ENCODE results near the gene RPL11. TPM values are rescaled to one million over a fixed set of nuclear protein-coding genes. Genes with fewer than 3 reads are reported as not detected.
A peak's percentile ranks its signal among the peaks of the same experiment; 100 is the strongest.

RPL11 gene
- total RNA-seq, 1 experiment from 2014 or later, result 1,563 TPM

DNA sequence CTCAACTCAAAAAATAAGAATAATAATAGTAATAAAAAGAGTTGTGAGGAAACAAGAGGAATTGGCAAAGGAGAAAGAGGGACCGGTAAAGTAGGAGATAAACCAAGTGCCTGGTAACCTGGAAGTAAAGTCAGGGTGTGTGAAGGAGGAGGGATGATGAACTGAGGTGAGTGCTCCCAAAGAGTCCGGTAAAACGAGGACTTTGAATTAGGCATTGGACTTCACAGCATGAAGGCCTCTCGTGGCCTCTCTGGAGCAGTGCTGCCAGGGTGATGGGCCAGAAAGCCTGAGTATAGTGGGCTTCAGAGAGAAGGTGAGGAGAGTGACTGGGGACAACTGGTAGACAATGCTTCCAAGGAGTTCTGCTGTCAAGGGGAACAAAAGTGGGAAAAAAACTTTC is 17.6 kb downstream of the RPL11 start:
- intact Hi-C loops (cut with micrococcal nuclease), result no loop called here
- no peak for TF ChIP-seq CTCF (IDR thresholded peaks at IDR 0.05; ENCODE audit: unreplicated experiment)
- Mint-ChIP-seq H3K9me3 (ENCODE audit: unreplicated experiment) (no peaks in the 10 kb centered on the region), H3K36me3 (ENCODE audit: insufficient read depth, unreplicated experiment) (peaks cover 57% of the 10 kb centered on the region), H3K4me1 (ENCODE audit: insufficient read depth, unreplicated experiment) (no peaks in the 10 kb centered on the region), H3K4me3 (ENCODE audit: unreplicated experiment) (no peak overlapping the region), H3K27ac (ENCODE audit: low read depth, unreplicated experiment) (peak overlapping the region; percentile 28), H3K27me3 (ENCODE audit: insufficient read depth, unreplicated experiment) (no peaks in the 10 kb centered on the region)
- POLR2A ChIA-PET, result no interaction called here
- BruUV-seq (replicated peaks), result no TSS peak
- no peak for DNase-seq (ENCODE audit: unreplicated experiment)
- CTCF ChIA-PET, result no interaction called here

DNA sequence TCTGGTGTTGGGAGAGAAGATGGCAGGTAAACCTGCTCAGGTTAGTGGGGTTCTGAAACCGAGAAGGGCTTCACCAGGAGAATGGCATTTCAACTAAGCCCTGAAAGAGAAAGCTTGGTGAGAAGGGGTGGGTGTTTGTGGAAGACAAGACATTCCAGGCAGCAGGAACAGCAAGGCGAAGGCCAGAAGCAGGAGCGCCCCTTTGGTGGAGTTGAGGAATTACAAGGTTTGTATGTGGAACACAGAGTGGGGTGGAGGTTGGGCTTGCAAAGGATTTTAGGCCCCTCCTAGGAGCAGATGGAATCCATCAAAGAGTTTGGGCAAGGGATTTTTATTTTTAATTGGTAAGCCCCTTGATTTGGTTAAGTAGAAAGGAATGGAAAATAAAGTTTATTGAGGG is 26.9 kb downstream of the RPL11 start:
- peak; percentile 56 for TF ChIP-seq CTCF (IDR thresholded peaks at IDR 0.05; ENCODE audit: unreplicated experiment)
- H3K27ac Mint-ChIP-seq (ENCODE audit: low read depth, unreplicated experiment), result no peak overlapping the region
- H3K36me3 Mint-ChIP-seq (ENCODE audit: insufficient read depth, unreplicated experiment), result peaks cover 19% of the 10 kb centered on the region
- no peaks in the 10 kb centered on the region for H3K27me3 Mint-ChIP-seq (ENCODE audit: insufficient read depth, unreplicated experiment)
- BruUV-seq (replicated peaks), result no TSS peak
- H3K9me3 Mint-ChIP-seq (ENCODE audit: unreplicated experiment), result no peaks in the 10 kb centered on the region
- peak; percentile 61 for DNase-seq (ENCODE audit: unreplicated experiment)
- intact Hi-C loops (cut with micrococcal nuclease), result no loop called here
- no peak overlapping the region for H3K4me3 Mint-ChIP-seq (ENCODE audit: unreplicated experiment)
- ChIA-PET POLR2A (interaction anchor here (0.5 to 2.1 kb wide), 3 partner anchors 15 to 87 kb away, joined by 3 to 8 read pairs (median 3); partner anchors contain the start of gene RPL11), CTCF (no interaction called here)
- peaks cover 16% of the 10 kb centered on the region for H3K4me1 Mint-ChIP-seq (ENCODE audit: insufficient read depth, unreplicated experiment)

DNA sequence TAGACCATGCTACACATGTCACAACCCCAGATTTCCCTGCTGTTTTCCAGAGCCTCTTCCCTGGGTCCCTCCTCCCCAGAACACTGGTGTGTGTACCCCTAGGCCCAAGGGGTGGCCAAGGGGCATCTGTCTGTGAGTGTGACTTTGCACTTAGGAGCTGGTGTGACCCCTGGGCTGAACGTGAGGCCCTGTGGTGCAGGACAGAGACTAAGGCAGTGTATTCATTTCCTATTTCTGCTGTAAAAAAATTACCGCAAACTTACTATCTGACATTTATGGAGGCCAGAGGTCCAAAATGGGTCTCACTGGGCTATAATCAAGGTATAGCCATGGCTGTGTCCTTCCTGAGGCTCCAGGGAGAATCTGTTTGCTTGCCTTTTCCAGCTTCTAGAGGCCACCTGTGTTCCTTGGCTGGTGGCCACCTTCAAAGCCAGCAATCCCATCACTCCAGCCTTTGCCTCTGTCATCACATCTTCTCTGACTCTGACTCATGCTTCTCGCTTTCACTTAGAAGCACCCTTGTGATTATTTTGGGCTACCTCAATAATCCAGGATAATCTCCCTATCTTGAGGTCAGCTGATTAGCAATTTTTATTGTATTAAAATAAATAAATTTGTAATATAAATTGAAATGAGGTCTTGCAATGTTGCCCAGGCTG is 27.7 kb downstream of the RPL11 start:
- Mint-ChIP-seq H3K4me1 (ENCODE audit: insufficient read depth, unreplicated experiment) (peaks cover 16% of the 10 kb centered on the region), H3K27ac (ENCODE audit: low read depth, unreplicated experiment) (no peak overlapping the region), H3K27me3 (ENCODE audit: insufficient read depth, unreplicated experiment) (no peaks in the 10 kb centered on the region), H3K9me3 (ENCODE audit: unreplicated experiment) (no peaks in the 10 kb centered on the region), H3K36me3 (ENCODE audit: insufficient read depth, unreplicated experiment) (peaks cover 22% of the 10 kb centered on the region), H3K4me3 (ENCODE audit: unreplicated experiment) (no peak overlapping the region)
- BruUV-seq (replicated peaks), result no TSS peak
- intact Hi-C loops (cut with micrococcal nuclease), result no loop called here
- POLR2A ChIA-PET, result interaction anchor here (2.1 kb wide), 1 partner anchor 27 kb away, joined by 8 read pairs; the partner anchor contains the start of gene RPL11
- CTCF ChIA-PET, result interaction anchor here (0.7 kb wide), 1 partner anchor 369 kb away, joined by 3 read pairs; no protein-coding TSS in a partner anchor
- peak; percentile 82 for DNase-seq (ENCODE audit: unreplicated experiment)
- TF ChIP-seq CTCF (IDR thresholded peaks at IDR 0.05; ENCODE audit: unreplicated experiment), result no peak

- Mint-ChIP-seq H3K4me3 (ENCODE audit: unreplicated experiment) (no peak overlapping the region), H3K36me3 (ENCODE audit: insufficient read depth, unreplicated experiment) (peaks cover 26% of the 10 kb centered on the region), H3K27me3 (ENCODE audit: insufficient read depth, unreplicated experiment) (no peaks in the 10 kb centered on the region), H3K27ac (ENCODE audit: low read depth, unreplicated experiment) (no peak overlapping the region), H3K4me1 (ENCODE audit: insufficient read depth, unreplicated experiment) (peaks cover 16% of the 10 kb centered on the region), H3K9me3 (ENCODE audit: unreplicated experiment) (no peaks in the 10 kb centered on the region)
- intact Hi-C loops (cut with micrococcal nuclease), result no loop called here
- no peak for TF ChIP-seq CTCF (IDR thresholded peaks at IDR 0.05; ENCODE audit: unreplicated experiment)
- CTCF ChIA-PET, result no interaction called here
- POLR2A ChIA-PET, result no interaction called here
- DNase-seq (ENCODE audit: unreplicated experiment), result no peak
- no TSS peak for BruUV-seq (replicated peaks)
Observed at GRCh38 chr1:23720256-23720995, 28.8 kb downstream of the RPL11 start.
